D341Med (cell line): ENCODE data around the gene PCCA.

Experiments used
- DNase-seq: peaks from one replicate; pipeline ENCODE4 v3.0.0; 2012; ENCODE audit warnings: low spot score

Gene PCCA

GRCh38 chr13:100470866-100471505, 382.1 kb downstream of the PCCA start:
- DNase-seq: no peak

GRCh38 chr13:100473087-100473486, 384.2 kb downstream of the PCCA start:
- no peak for DNase-seq

GRCh38 chr13:100473501-100474044, 384.7 kb downstream of the PCCA start:
- no peak for DNase-seq

- DNase-seq: no peak
Measured at GRCh38 chr13:100476963-100477362, 388.1 kb downstream of the PCCA start.

DNA sequence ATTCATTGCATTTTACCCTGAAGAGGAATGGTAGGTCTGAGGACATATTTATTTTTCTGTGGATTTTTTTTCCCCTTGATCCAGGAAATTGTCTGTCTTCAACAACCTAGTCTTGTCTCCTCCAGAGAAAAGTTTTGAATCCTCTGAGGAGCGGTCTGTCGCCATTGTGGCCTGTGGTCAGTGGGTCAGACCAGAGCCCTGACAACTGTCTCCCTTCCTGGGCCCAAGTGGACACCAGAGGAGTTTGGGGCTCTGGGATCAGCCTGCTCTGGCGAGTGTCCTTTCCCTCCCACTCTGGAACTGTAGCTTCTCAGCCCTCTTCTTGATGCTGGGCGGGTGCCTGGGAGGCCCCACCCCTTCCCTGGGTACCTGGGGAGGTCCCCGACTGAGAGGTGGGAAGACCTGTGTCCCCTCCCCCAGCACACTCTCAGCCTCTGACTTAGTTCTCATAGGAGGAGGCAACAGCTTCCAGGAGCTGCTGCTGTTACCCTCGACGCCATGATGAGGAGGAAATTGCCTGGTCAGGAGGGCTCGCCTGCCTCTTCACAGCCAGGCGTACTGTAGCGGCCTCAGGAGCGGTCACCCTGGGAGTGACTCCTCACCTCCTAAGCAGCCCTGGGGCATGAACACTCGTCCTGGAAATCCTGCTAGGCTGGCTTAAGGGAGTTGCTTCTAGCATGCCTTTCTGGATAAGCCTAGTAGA, 389.4 kb downstream of the PCCA start:
- no peak for DNase-seq

DNA sequence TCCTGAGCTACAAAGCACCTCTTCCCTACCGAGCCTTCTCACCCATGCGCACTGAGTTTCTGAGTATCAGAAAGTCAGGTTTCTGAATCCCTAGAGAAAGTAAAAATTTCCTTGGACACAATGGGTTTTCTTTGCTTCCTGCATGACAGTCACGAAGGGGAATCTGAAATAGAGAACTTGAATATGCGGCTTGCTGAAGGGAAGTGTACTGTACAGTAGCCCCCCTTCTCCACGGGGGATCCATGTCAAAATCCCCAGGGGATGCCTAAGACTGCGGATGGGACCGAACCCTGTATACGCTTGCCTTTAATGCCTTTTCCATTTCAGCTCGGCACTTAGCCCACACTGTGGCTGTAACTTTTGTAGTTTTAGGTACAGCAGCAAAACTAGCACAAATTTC, 391.8 kb downstream of the PCCA start:
- no peak for DNase-seq

DNA sequence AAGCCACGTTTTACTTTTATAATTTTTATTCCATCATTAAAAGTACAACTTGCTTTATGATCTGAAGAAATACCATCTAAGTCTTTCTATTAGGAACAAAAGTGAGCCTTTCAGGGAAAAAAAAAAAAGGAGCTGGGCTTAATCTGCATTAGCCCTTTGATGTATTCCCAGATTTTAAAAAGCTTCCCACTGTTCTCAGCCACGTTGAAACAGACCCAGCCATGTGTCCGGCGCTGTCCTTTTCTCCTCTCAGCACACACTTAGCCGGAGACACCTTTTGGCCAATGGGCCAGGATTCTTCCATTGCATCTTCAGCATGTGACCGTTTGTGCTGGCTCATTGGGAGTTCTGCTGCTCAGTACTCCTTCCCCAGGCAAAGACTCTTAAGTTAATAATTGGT, 394.2 kb downstream of the PCCA start:
- DNase-seq: no peak

- DNase-seq: no peak
Measured at GRCh38 chr13:100483841-100484381, 395.0 kb downstream of the PCCA start.

GRCh38 chr13:100484702-100485101, 395.8 kb downstream of the PCCA start:
- DNase-seq: no peak

- DNase-seq: no peak
Measured at GRCh38 chr13:100485265-100485664, 396.4 kb downstream of the PCCA start.

- no peak for DNase-seq
Measured at GRCh38 chr13:100490692-100491091, 401.8 kb downstream of the PCCA start.

- DNase-seq: no peak
Measured at GRCh38 chr13:100491164-100491842, 402.4 kb downstream of the PCCA start.

DNA sequence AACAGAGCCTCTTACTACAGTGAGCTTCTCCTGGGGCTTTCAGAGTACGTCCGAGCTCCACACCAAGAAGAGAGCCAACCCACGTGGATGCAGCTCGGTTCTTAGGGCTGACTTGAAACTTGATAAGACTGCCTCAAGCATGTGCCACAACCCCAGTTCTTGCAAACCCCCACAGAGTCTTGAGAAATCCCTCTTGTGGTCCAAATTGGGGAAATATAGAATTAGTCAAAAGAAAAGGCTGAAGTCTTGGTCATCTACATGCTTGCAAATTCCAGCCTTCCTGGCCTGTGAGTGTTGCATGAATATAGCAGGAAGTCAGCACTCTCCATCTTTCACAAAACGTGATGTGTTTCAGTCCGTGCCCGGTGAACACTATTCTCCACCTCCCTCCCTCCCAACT, 404.5 kb downstream of the PCCA start:
- no peak for DNase-seq

GRCh38 chr13:100495455-100495854, 406.6 kb downstream of the PCCA start:
- DNase-seq: no peak

DNA sequence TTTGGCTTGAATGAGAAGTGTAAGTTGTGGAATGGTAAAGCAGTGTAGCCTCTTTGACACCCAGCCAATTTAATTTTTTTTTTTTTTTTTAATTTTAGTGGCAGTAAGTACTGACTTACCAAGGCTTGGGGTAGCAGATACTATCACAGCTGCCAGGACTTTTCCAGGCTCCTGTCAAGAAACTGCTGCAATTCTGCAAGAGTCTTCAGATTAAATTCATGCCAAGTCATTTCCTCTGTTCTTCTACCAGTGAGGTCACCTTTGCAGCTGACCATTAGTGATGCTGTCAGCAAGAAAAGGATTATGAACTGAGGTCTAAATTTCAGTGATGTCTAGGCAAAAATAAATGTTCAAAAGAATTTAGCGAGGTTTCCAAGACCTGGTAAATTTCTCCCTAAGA, 408.5 kb downstream of the PCCA start:
- DNase-seq: no peak

DNA sequence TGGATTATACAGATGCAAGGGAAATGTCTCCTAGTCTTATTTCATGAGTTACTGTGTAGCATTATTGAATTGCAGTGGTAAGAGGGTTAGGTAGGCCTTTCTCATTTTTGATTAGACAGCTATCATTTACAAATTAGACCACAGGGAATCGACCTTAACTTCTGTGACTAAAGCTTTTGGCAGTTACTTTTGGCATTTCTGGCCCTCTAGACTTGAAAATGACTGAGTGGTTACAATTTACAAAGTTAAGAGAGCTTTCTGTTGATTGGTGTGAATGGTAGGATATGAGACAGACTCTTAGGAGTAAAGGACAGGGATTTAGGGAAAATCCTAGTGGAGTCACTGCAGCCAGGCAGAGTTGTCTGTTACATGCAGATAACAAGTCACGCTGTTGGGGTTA, 413.6 kb downstream of the PCCA start:
- DNase-seq: no peak

GRCh38 chr13:100503622-100504021, 414.7 kb downstream of the PCCA start:
- DNase-seq: no peak

GRCh38 chr13:100506154-100506553, 417.3 kb downstream of the PCCA start:
- DNase-seq: no peak

DNA sequence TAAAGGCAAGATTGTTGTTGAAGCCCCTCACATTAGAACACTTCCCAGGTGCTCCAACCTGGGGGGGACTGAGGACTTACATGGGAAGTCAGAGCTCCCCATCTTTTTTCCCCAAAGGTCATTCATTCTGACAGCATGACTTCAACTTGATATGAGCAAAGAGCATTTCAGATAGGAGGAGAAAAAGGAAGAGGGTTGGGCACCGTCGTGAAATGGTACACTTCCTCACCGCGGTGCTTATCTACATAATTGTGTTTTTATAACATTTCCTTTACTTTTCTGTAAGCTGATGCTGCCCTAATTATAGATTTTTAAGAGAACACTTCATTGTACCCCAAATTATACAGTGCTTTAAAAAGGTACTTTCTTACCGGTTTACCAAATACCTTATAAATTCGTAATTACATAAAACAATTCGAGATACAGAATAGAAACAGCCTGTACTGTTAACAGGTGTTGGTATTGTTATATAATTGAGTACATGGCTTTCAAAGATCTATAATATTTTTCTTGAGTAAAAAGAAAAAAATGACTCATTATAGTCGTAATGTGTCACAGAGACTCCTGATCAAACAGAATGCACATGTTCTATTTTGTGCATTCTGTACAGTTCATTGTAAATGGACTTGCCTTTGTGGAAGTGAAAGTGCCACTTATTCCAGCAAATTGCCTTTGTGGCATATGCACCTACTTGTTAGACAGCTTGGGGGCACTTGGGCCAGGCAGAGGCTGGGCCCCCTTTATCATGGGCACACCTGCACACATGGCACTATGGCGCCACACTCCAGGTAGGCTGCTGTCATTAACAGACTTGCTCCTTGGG, 417.9 kb downstream of the PCCA start:
- DNase-seq: no peak

- DNase-seq: no peak
Measured at GRCh38 chr13:100508455-100508854, 419.6 kb downstream of the PCCA start.

GRCh38 chr13:100508996-100509395, 420.1 kb downstream of the PCCA start:
- DNase-seq: no peak
